SK-N-SH treated with all-trans-retinoic acid at 6 μM for 48 hours (cell line): ENCODE data around the gene LCE6A.

Experiments
- ATAC-seq: fragments of 200-7000 bp; cut with Tn5 transposase; 3 replicates; pipeline ENCODE4 v1.9.1; 2020; ENCODE audit warnings: mild to moderate bottlenecking, moderate library complexity
- ARNTL ChIP-seq: fragments of 450-650 bp; formaldehyde crosslinking; IDR thresholded peaks from 2 replicates; pipeline ENCODE4 v1.5.0; 2020; ENCODE audit warnings: low read depth, mild to moderate bottlenecking, moderate library complexity, borderline replicate concordance
- BACH2 ChIP-seq: fragments of 250-450 bp; sonication (Bioruptor Pico); IDR thresholded peaks from 2 replicates; pipeline ENCODE4 v1.9.0; 2021; ENCODE audit warnings: mild to moderate bottlenecking, borderline replicate concordance
- CSDC2 ChIP-seq: fragments of 250-450 bp; sonication (Bioruptor Pico); IDR thresholded peaks from 2 replicates; pipeline ENCODE4 v1.5.0; 2020; ENCODE audit warnings: mild to moderate bottlenecking, moderate library complexity
- CSRNP3 ChIP-seq: fragments of 250-450 bp; sonication (Bioruptor Pico); IDR thresholded peaks from 2 replicates; pipeline ENCODE4 v1.5.1; 2021; ENCODE audit warnings: mild to moderate bottlenecking, moderate library complexity
- ESRRG ChIP-seq: fragments of 250-450 bp; sonication (Bioruptor Pico); IDR thresholded peaks from 2 replicates; pipeline ENCODE4 v1.6.1; 2021; ENCODE audit warnings: mild to moderate bottlenecking
- GLIS3 ChIP-seq: fragments of 250-450 bp; sonication (Bioruptor Pico); IDR thresholded peaks from 2 replicates; pipeline ENCODE4 v1.5.0; 2020; ENCODE audit warnings: mild to moderate bottlenecking, moderate library complexity
- ISL1 ChIP-seq: fragments of 250-450 bp; sonication (Bioruptor Pico); IDR thresholded peaks from 2 replicates; pipeline ENCODE4 v2.1.2; 2022; ENCODE audit warnings: mild to moderate bottlenecking, moderate library complexity
- OSR1 ChIP-seq: fragments of 250-450 bp; sonication (Bioruptor Pico); IDR thresholded peaks from 2 replicates; pipeline ENCODE4 v1.8.0; 2022; ENCODE audit warnings: moderate library complexity, mild to moderate bottlenecking, inconsistent platforms
- PATZ1 ChIP-seq: fragments of 250-450 bp; sonication (Bioruptor Pico); IDR thresholded peaks from 2 replicates; pipeline ENCODE4 v1.8.0; 2020; ENCODE audit warnings: mild to moderate bottlenecking, moderate library complexity, borderline replicate concordance
- PPARA ChIP-seq: fragments of 250-450 bp; sonication (Bioruptor Pico); IDR thresholded peaks from 2 replicates; pipeline ENCODE4 v1.5.0; 2020; ENCODE audit warnings: mild to moderate bottlenecking, borderline replicate concordance
- RARB ChIP-seq: fragments of 250-450 bp; sonication (Bioruptor Pico); IDR thresholded peaks from 2 replicates; pipeline ENCODE4 v1.8.0; 2021; ENCODE audit warnings: mild to moderate bottlenecking, moderate library complexity
- TCF4 ChIP-seq: fragments of 250-450 bp; sonication (Bioruptor Pico); IDR thresholded peaks from 2 replicates; pipeline ENCODE4 v1.8.0; 2021; ENCODE audit warnings: mild to moderate bottlenecking, moderate library complexity, borderline replicate concordance
- TOX ChIP-seq: fragments of 250-450 bp; sonication (Bioruptor Pico); IDR thresholded peaks from 2 replicates; pipeline ENCODE4 v1.8.0; 2021; ENCODE audit warnings: mild to moderate bottlenecking, moderate library complexity, borderline replicate concordance
- TSHZ2 ChIP-seq: fragments of 250-450 bp; sonication (Bioruptor Pico); IDR thresholded peaks from 2 replicates; pipeline ENCODE4 v1.5.0; 2020; ENCODE audit warnings: mild to moderate bottlenecking, moderate library complexity
- ZC3H10 ChIP-seq: fragments of 250-450 bp; sonication (Bioruptor Pico); IDR thresholded peaks from 2 replicates; pipeline ENCODE4 v1.5.1; 2021; ENCODE audit warnings: mild to moderate bottlenecking, moderate library complexity
- ZFP3 ChIP-seq: fragments of 250-450 bp; sonication (Bioruptor Pico); IDR thresholded peaks from 2 replicates; pipeline ENCODE4 v1.5.0; 2020; ENCODE audit warnings: mild to moderate bottlenecking, moderate library complexity
- ZFP30 ChIP-seq: fragments of 450-650 bp; formaldehyde crosslinking; IDR thresholded peaks from 2 replicates; pipeline ENCODE4 v1.5.0; 2022; ENCODE audit warnings: mild to moderate bottlenecking, moderate library complexity
- ZNF565 ChIP-seq: fragments of 450-650 bp; formaldehyde crosslinking; conservative IDR thresholded peaks from 2 replicates; pipeline ENCODE4 v1.5.0; 2020; ENCODE audit warnings: low read depth, mild to moderate bottlenecking, moderate library complexity
- ZNF8 ChIP-seq: fragments of 450-650 bp; formaldehyde crosslinking; IDR thresholded peaks from 2 replicates; pipeline ENCODE4 v1.5.0; 2020; ENCODE audit warnings: mild to moderate bottlenecking, moderate library complexity
- TF ChIP-seq, protein P1 (sequence below): fragments of 250-450 bp; sonication (Bioruptor Pico); IDR thresholded peaks from 2 replicates; pipeline ENCODE4 v1.8.0; 2021; ENCODE audit warnings: low read depth, mild to moderate bottlenecking, moderate library complexity, borderline replicate concordance
- TF ChIP-seq, protein P2 (sequence below): fragments of 250-450 bp; sonication (Bioruptor Pico); IDR thresholded peaks from 2 replicates; pipeline ENCODE4 v1.5.1; 2020; ENCODE audit warnings: low read depth, mild to moderate bottlenecking, moderate library complexity

LCE6A gene

GRCh38 chr1:152796421-152796820, 46.2 kb upstream of the LCE6A start, which contains the start of gene LCE1D:
Gene LCE1D (plus strand): TSS chr1:152796721. CDS start chr1:152797795, 1,074 bp downstream.
- TF ChIP-seq CSDC2 (CRISPR knock-in tag), result no peak
- TF ChIP-seq PATZ1 (CRISPR knock-in tag), result no peak
- no peak for TF ChIP-seq ISL1 (CRISPR knock-in tag)
- no peak for TF ChIP-seq BACH2 (CRISPR knock-in tag)
- TF ChIP-seq ZNF565 (CRISPR knock-in tag), result no peak
- TF ChIP-seq GLIS3, result no peak
- no peak for TF ChIP-seq PPARA (CRISPR knock-in tag)
- TF ChIP-seq TOX, result no peak
- TF ChIP-seq ZNF8 (CRISPR knock-in tag), result no peak
- TF ChIP-seq, protein P1, sequence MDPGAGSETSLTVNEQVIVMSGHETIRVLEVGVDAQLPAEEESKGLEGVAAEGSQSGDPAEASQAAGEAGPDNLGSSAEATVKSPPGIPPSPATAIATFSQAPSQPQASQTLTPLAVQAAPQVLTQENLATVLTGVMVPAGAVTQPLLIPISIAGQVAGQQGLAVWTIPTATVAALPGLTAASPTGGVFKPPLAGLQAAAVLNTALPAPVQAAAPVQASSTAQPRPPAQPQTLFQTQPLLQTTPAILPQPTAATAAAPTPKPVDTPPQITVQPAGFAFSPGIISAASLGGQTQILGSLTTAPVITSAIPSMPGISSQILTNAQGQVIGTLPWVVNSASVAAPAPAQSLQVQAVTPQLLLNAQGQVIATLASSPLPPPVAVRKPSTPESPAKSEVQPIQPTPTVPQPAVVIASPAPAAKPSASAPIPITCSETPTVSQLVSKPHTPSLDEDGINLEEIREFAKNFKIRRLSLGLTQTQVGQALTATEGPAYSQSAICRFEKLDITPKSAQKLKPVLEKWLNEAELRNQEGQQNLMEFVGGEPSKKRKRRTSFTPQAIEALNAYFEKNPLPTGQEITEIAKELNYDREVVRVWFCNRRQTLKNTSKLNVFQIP (CRISPR knock-in tag), result no peak
- TF ChIP-seq TSHZ2 (CRISPR knock-in tag), result no peak
- TF ChIP-seq ZC3H10 (CRISPR knock-in tag), result no peak
- TF ChIP-seq, protein P2, sequence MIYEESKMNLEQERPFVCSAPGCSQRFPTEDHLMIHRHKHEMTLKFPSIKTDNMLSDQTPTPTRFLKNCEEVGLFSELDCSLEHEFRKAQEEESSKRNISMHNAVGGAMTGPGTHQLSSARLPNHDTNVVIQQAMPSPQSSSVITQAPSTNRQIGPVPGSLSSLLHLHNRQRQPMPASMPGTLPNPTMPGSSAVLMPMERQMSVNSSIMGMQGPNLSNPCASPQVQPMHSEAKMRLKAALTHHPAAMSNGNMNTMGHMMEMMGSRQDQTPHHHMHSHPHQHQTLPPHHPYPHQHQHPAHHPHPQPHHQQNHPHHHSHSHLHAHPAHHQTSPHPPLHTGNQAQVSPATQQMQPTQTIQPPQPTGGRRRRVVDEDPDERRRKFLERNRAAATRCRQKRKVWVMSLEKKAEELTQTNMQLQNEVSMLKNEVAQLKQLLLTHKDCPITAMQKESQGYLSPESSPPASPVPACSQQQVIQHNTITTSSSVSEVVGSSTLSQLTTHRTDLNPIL (CRISPR knock-in tag), result no peak
- no peak for TF ChIP-seq RARB (CRISPR knock-in tag)
- no peak for TF ChIP-seq ESRRG (CRISPR knock-in tag)
- no peak for TF ChIP-seq ARNTL (CRISPR knock-in tag)
- no peak for TF ChIP-seq TCF4 (CRISPR knock-in tag)
- TF ChIP-seq ZFP30 (CRISPR knock-in tag), result no peak
- no peak for TF ChIP-seq OSR1 (CRISPR knock-in tag)
- ATAC-seq, result no peak

DNA sequence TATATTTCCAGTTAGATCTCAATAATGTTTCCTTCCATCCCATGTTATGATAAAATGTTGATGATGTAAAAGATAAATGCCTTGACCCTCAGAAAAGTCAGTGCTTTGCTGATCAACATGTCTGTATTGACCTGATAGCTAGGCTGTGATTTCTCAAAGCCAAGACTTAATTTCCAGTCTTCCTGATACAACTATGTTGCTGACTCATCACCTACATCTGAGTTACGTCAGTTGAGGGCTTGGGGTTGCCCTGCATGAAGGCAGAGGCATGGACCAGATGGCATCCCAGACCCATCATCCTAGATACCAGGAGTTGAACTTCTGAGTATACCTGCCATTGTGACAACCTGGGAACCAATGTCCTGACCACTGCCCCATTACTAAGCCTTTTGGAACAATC, 41.3 kb upstream of the LCE6A start:
- TF ChIP-seq TCF4 (CRISPR knock-in tag) (no peak), PATZ1 (CRISPR knock-in tag) (no peak), CSRNP3 (CRISPR knock-in tag) (no peak), ESRRG (CRISPR knock-in tag) (no peak), OSR1 (CRISPR knock-in tag) (no peak), ZNF565 (CRISPR knock-in tag) (no peak), ZC3H10 (CRISPR knock-in tag) (no peak), ZFP3 (CRISPR knock-in tag) (no peak)
- TF ChIP-seq, protein P1 (CRISPR knock-in tag), result no peak
- TF ChIP-seq, all 23 proteins: peak for 0
- ATAC-seq, result no peak
